GM18951 (cell line): ENCODE data around the gene FCER1G.

ENCODE experiments used
- POLR2A ChIP-seq: IDR thresholded peaks from 4 replicates; pipeline ENCODE4 v1.6.1; 2011; ENCODE audit warnings: mild to moderate bottlenecking; ENCODE audit not compliant: insufficient read length, insufficient read depth; ENCODE audit errors: extremely low read depth
- in situ Hi-C: fragments of 300-500 bp; cut with MboI; formaldehyde crosslinking; loops from one replicate; pipeline ENCODE4 v1.12.0; 2022; ENCODE audit warnings: low sequenced_read_pairs, mixed read lengths, inconsistent platforms; ENCODE audit not compliant: unreplicated experiment

FCER1G gene

GRCh38 chr1:161259765-161260164, 44.7 kb downstream of the FCER1G start:
- in situ Hi-C loops: no loop called here
- TF ChIP-seq POLR2A: no peak

GRCh38 chr1:161260376-161261260, 45.5 kb downstream of the FCER1G start:
- in situ Hi-C loops: no loop called here
- TF ChIP-seq POLR2A: no peak

- no peak for TF ChIP-seq POLR2A
- in situ Hi-C loops: no loop called here
Observed at GRCh38 chr1:161261261-161262235, 46.5 kb downstream of the FCER1G start.

- no peak for TF ChIP-seq POLR2A
- in situ Hi-C loops: no loop called here
Observed at GRCh38 chr1:161265305-161265704, 50.2 kb downstream of the FCER1G start.

GRCh38 chr1:161266202-161266601, 51.1 kb downstream of the FCER1G start:
- in situ Hi-C loops: no loop called here

GRCh38 chr1:161266836-161267235, 51.7 kb downstream of the FCER1G start:
- no peak for TF ChIP-seq POLR2A
- in situ Hi-C loops: no loop called here

More at GRCh38 chr1:161266202-161266601, 51.1 kb downstream of the FCER1G start:
- no peak for TF ChIP-seq POLR2A

GRCh38 chr1:161267321-161267720, 52.2 kb downstream of the FCER1G start:
- no peak for TF ChIP-seq POLR2A
- in situ Hi-C loops: no loop called here
